Measurements from ENCODE around the gene CRYBG2. TPM values are rescaled to one million over a fixed set of nuclear protein-coding genes. Genes with fewer than 3 reads are reported as not detected.

The CRYBG2 gene
- total RNA-seq, 1 donor from 2014 or later: 67.0 TPM

DNA sequence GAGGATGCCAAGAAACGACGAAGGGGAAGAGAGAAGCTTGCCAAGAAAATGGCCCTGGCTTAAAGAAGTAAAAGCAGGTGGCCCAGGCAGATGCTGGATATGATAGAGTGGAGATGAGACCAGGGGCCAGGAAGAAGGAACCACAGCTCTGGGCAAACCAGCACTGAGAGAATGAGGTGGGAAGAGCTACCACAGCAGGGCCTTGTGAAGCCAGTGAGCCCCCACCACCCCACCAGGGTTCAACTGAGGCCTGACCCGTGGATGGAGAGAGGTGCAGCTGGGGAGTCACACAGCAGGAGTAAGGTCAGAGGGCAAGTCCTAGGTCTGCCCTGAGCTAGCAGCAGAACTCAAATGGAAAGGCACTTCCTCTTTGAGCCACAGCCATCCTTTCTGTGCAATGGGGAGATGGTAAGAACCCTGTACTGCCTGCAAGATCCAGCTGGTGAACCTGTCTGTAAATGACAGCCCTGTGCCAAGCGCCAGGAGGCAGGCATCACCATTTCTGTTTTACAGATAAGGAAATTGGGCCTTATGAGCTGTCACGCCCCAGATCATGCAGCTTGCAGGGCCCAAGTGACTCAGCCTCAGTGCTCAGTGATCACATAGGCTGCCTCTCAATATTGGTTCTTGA is 65.5 kb downstream of the CRYBG2 start:
- Histone ChIP-seq H3K4me1 (peaks cover 72% of the 10 kb centered on the region), H3K27me3 (no peaks in the 10 kb centered on the region), H3K27ac (peak overlapping the region; percentile 33), H3K36me3 (no peaks in the 10 kb centered on the region), H3K4me3 (no peak overlapping the region), H3K9me3 (no peaks in the 10 kb centered on the region)
- intact Hi-C loops (cut with DNase I): loop anchor here (5.0 kb wide), 1 partner anchor 34 kb away; no protein-coding TSS in a partner anchor
- DNase-seq (ENCODE audit: extremely low spot score in 2 of 2): no peak
- no peak for TF ChIP-seq POLR2A (IDR thresholded peaks at IDR 0.05)
- TF ChIP-seq POLR2AphosphoS5 (IDR thresholded peaks at IDR 0.05; ENCODE audit: insufficient read depth in 1 of 2, low read depth in 1 of 2): no peak

DNA sequence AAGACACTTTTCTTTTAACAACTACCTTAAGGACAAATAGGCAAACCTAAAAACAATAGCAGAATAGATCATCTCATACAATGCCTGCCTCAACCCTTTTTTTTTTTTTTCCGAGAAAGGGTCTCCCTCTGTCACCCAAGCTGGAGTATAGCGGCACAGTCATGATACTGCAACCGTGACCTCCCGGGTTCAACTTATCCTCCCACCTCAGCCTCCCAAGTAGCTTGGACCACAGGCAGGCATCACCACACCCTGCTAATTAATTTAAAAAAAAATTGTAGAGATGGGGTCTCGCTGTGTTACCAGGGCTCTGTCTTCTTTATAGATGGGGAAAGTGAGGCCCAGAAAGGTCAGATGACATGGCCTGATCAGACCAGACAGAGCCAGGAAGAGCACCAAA is 66.1 kb downstream of the CRYBG2 start:
- H3K27me3 ChIP-seq: no peaks in the 10 kb centered on the region
- DNase-seq (ENCODE audit: extremely low spot score in 2 of 2): no peak
- intact Hi-C loops (cut with DNase I): loop anchor here (5.0 kb wide), 1 partner anchor 34 kb away; no protein-coding TSS in a partner anchor
- H3K36me3 ChIP-seq: no peaks in the 10 kb centered on the region
- TF ChIP-seq POLR2AphosphoS5 (IDR thresholded peaks at IDR 0.05; ENCODE audit: insufficient read depth in 1 of 2, low read depth in 1 of 2): no peak
- TF ChIP-seq, protein P1, sequence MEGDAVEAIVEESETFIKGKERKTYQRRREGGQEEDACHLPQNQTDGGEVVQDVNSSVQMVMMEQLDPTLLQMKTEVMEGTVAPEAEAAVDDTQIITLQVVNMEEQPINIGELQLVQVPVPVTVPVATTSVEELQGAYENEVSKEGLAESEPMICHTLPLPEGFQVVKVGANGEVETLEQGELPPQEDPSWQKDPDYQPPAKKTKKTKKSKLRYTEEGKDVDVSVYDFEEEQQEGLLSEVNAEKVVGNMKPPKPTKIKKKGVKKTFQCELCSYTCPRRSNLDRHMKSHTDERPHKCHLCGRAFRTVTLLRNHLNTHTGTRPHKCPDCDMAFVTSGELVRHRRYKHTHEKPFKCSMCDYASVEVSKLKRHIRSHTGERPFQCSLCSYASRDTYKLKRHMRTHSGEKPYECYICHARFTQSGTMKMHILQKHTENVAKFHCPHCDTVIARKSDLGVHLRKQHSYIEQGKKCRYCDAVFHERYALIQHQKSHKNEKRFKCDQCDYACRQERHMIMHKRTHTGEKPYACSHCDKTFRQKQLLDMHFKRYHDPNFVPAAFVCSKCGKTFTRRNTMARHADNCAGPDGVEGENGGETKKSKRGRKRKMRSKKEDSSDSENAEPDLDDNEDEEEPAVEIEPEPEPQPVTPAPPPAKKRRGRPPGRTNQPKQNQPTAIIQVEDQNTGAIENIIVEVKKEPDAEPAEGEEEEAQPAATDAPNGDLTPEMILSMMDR (IDR thresholded peaks at IDR 0.05): no peak
- TF ChIP-seq POLR2A (IDR thresholded peaks at IDR 0.05): no peak
- no peak overlapping the region for H3K4me3 ChIP-seq
- H3K27ac ChIP-seq: peak overlapping the region; percentile 33
- H3K9me3 ChIP-seq: no peaks in the 10 kb centered on the region
- H3K4me1 ChIP-seq: peaks cover 77% of the 10 kb centered on the region

DNA sequence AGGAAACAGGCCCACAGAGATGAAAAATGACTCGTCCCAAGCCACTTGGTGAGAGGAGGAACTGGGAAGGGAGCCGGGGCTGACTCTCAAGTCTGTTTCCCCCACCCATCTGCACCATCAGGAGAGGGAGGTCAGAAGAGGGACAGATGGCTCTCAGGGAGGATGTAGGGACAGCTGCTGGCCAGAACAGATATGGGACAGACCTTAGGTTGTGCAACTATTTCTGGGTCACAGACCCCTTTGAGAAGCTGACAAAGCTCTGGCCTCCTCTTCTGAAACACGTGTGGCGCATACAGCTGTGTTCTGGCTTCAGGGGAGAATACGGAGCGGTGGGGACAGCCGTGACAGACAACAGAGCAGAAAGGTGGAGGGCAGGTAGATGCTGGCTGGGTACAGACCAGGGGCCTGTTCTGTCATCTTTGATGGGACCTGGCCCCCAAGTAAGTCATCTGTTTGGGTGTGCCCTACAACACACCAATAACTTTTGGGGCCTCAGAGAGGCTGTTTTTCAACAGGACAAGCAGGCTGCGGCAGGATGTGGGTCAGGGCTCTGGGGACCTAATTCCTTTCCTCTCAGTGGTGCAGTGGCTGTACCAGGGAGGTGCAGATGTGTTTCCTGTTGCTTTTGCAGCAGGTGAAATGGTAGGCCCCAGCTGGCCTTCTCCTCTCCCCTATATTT is 66.8 kb downstream of the CRYBG2 start:
- no peak overlapping the region for H3K4me3 ChIP-seq
- no peaks in the 10 kb centered on the region for H3K9me3 ChIP-seq
- H3K27me3 ChIP-seq: no peaks in the 10 kb centered on the region
- peak overlapping the region; percentile 33 for H3K27ac ChIP-seq
- H3K4me1 ChIP-seq: peaks cover 83% of the 10 kb centered on the region
- TF ChIP-seq POLR2A (IDR thresholded peaks at IDR 0.05) (no peak), POLR2AphosphoS5 (IDR thresholded peaks at IDR 0.05; ENCODE audit: insufficient read depth in 1 of 2, low read depth in 1 of 2) (peak in 1 of 2 donors; percentile 21)
- TF ChIP-seq, protein P1 (IDR thresholded peaks at IDR 0.05): no peak
- intact Hi-C loops (cut with DNase I): loop anchor here (5.0 kb wide), 1 partner anchor 35 kb away; no protein-coding TSS in a partner anchor
- no peak for DNase-seq (ENCODE audit: extremely low spot score in 2 of 2)
- no peaks in the 10 kb centered on the region for H3K36me3 ChIP-seq

DNA sequence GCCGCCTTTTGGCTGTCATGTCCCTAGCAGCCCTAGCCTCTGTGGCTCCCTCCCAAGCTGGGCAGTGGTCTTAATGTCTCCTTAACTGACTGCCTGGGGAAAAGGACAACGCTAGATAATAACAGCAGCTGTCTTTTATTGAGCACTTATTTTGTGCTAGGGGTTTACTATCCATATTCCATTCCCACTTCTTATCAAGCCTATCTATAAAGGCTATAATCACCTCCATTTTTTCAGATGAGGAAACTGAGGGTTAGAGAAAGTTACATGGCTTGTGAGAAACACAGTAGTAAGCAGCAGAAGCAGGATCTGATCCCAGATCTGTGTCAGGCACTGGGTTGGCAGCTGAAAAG is 67.9 kb downstream of the CRYBG2 start:
- Histone ChIP-seq H3K9me3 (no peaks in the 10 kb centered on the region), H3K4me3 (no peak overlapping the region), H3K4me1 (peaks cover 88% of the 10 kb centered on the region), H3K27ac (peak overlapping the region; percentile 40), H3K27me3 (no peaks in the 10 kb centered on the region), H3K36me3 (peaks cover 0 to 8% of the 10 kb centered on the region in 2 donors)
- no peak for DNase-seq (ENCODE audit: extremely low spot score in 2 of 2)
- intact Hi-C loops (cut with DNase I): loop anchor here (5.0 kb wide), 1 partner anchor 36 kb away; no protein-coding TSS in a partner anchor
- TF ChIP-seq POLR2A (IDR thresholded peaks at IDR 0.05): no peak
- TF ChIP-seq, protein P1 (IDR thresholded peaks at IDR 0.05): no peak
- TF ChIP-seq POLR2AphosphoS5 (IDR thresholded peaks at IDR 0.05; ENCODE audit: insufficient read depth in 1 of 2, low read depth in 1 of 2): no peak

DNA sequence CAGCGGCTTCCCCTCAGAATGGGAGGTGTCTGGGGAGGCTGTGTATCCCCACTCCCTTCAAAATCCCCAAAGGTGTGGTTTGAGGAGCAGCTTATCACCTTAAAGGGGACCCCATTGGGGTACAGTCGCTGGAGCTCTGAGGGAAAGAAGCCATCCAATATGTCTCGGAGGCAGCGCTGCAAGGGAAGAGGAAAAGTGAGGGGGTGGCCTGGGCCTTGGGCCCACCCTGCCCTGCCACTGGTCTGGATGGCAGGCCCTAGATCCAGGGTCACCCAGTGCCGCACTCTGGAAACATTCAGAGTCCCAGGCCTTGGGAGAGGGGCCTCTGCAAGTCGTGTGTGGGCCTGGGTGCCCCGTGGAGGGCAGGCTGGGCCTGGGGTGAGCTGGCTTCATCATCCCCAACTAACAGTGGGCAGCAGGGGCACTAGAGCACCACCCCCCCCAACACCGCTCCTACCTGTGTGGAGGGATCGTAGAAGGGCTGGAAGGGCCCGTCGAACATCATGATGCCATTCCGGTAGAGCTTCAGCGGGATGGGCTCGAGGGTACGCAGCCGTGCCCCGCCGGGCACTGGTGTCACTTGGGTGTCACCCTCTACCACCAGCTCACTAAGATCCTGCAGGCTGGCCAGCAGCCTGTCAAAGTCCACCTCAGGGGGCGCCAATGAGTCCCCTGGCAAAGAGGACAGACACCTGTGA is 68.4 kb downstream of the CRYBG2 start:
- peak overlapping the region; percentile 40 for H3K27ac ChIP-seq
- peaks cover 88% of the 10 kb centered on the region for H3K4me1 ChIP-seq
- H3K4me3 ChIP-seq: no peak overlapping the region
- peak in 1 of 2 donors; percentile 87 for DNase-seq (ENCODE audit: extremely low spot score in 2 of 2)
- peaks cover 0 to 8% of the 10 kb centered on the region in 2 donors for H3K36me3 ChIP-seq
- no peak for TF ChIP-seq POLR2A (IDR thresholded peaks at IDR 0.05)
- TF ChIP-seq, protein P1 (IDR thresholded peaks at IDR 0.05): no peak
- no peak for TF ChIP-seq POLR2AphosphoS5 (IDR thresholded peaks at IDR 0.05; ENCODE audit: insufficient read depth in 1 of 2, low read depth in 1 of 2)
- intact Hi-C loops (cut with DNase I): loop anchor here (5.0 kb wide), 1 partner anchor 37 kb away; no protein-coding TSS in a partner anchor
- H3K27me3 ChIP-seq: no peaks in the 10 kb centered on the region
- no peaks in the 10 kb centered on the region for H3K9me3 ChIP-seq

All from vagina (tissue), 2 donors.